WTC11 (cell line): ENCODE data around the gene ADAM19. TPM values are rescaled to one million over a fixed set of nuclear protein-coding genes. Genes with fewer than 3 reads are reported as not detected.

Source experiments
- ATAC-seq: fragments of 200-7000 bp; cut with Tn5 transposase; 2 replicates; pipeline ENCODE4 v1.10.0; 2021; ENCODE audit warnings: mild to moderate bottlenecking, moderate library complexity
- CTCF ChIA-PET: fragments of 300-600 bp; sonication (Branson Sonifier 250); formaldehyde crosslinking; loops from one replicate; lab custom pipeline; 2021; ENCODE audit warnings: antibody characterized with exemption; lab: Charles Lee
- POLR2A ChIA-PET: fragments of 350-600 bp; sonication (Branson Sonifier 250); formaldehyde crosslinking; loops from one replicate; lab custom pipeline; 2021; ENCODE audit warnings: antibody characterized with exemption; lab: Charles Lee
- DNase-seq: peaks from one replicate; pipeline ENCODE4 v3.0.0; 2021; ENCODE audit warnings: low spot score
- H3K27ac Mint-ChIP-seq: 2 replicates; pipeline ENCODE4 v1.8.0; 2021; ENCODE audit warnings: mixed read lengths
- H3K27me3 Mint-ChIP-seq: 2 replicates; pipeline ENCODE4 v1.8.0; 2021; ENCODE audit warnings: low read depth, mild to moderate bottlenecking, moderate library complexity, mixed read lengths
- H3K36me3 Mint-ChIP-seq: 2 replicates; pipeline ENCODE4 v1.8.0; 2021; ENCODE audit warnings: mixed read lengths
- H3K4me1 Mint-ChIP-seq: 2 replicates; pipeline ENCODE4 v1.8.0; 2022; ENCODE audit warnings: mixed read lengths
- H3K4me3 Mint-ChIP-seq: 2 replicates; pipeline ENCODE4 v1.8.0; 2021; ENCODE audit warnings: mild to moderate bottlenecking, moderate library complexity, mixed read lengths
- H3K9me3 Mint-ChIP-seq: 2 replicates; pipeline ENCODE4 v1.8.0; 2021; ENCODE audit warnings: mixed read lengths
- AFF4 ChIP-seq: sonication (generic); formaldehyde crosslinking; IDR thresholded peaks from 2 replicates; pipeline ENCODE4 v1.8.1; 2023; ENCODE audit warnings: mild to moderate bottlenecking, missing genetic modification reagents, borderline replicate concordance
- AR ChIP-seq: fragments of 250-450 bp; sonication (Bioruptor Pico); IDR thresholded peaks from 2 replicates; pipeline ENCODE4 v1.9.0; 2021; ENCODE audit warnings: mild to moderate bottlenecking
- ARID4B ChIP-seq: sonication (generic); formaldehyde crosslinking; IDR thresholded peaks from 2 replicates; pipeline ENCODE4 v1.8.0; 2023; ENCODE audit warnings: missing genetic modification reagents, mild to moderate bottlenecking, borderline replicate concordance
- EMX1 ChIP-seq: fragments of 250-450 bp; sonication (Bioruptor Pico); IDR thresholded peaks from 2 replicates; pipeline ENCODE4 v1.8.0; 2021; ENCODE audit warnings: mild to moderate bottlenecking
- ETV6 ChIP-seq: sonication (generic); formaldehyde crosslinking; IDR thresholded peaks from 2 replicates; pipeline ENCODE4 v1.8.1; 2022; ENCODE audit warnings: mild to moderate bottlenecking, missing genetic modification reagents
- FOXK1 ChIP-seq: sonication (generic); formaldehyde crosslinking; IDR thresholded peaks from 2 replicates; pipeline ENCODE4 v1.8.0; 2022; ENCODE audit warnings: mild to moderate bottlenecking, moderate library complexity, missing genetic modification reagents
- FOXP4 ChIP-seq: sonication (generic); formaldehyde crosslinking; IDR thresholded peaks from 2 replicates; pipeline ENCODE4 v1.8.0; 2022; ENCODE audit warnings: mild to moderate bottlenecking, missing genetic modification reagents
- GRHL2 ChIP-seq: fragments of 250-450 bp; sonication (Bioruptor Pico); IDR thresholded peaks from 2 replicates; pipeline ENCODE4 v1.8.0; 2022; ENCODE audit warnings: mild to moderate bottlenecking, moderate library complexity; ENCODE audit not compliant: insufficient replicate concordance, severe bottlenecking
- NFYB ChIP-seq: sonication (generic); formaldehyde crosslinking; conservative IDR thresholded peaks from 2 replicates; pipeline ENCODE4 v1.8.0; 2022; ENCODE audit warnings: low read depth, missing genetic modification reagents
- OVOL2 ChIP-seq: fragments of 250-450 bp; sonication (Bioruptor Pico); IDR thresholded peaks from 2 replicates; pipeline ENCODE4 v1.9.0; 2021; ENCODE audit warnings: mild to moderate bottlenecking, borderline replicate concordance
- ZMAT4 ChIP-seq: fragments of 250-450 bp; sonication (Bioruptor Pico); IDR thresholded peaks from 2 replicates; pipeline ENCODE4 v1.9.0; 2021; ENCODE audit warnings: mild to moderate bottlenecking
- ZNF138 ChIP-seq: sonication (generic); formaldehyde crosslinking; conservative IDR thresholded peaks from 2 replicates; pipeline ENCODE4 v1.8.1; 2022; ENCODE audit warnings: mild to moderate bottlenecking, moderate library complexity, missing genetic modification reagents
- ZNF232 ChIP-seq: sonication (generic); formaldehyde crosslinking; IDR thresholded peaks from 2 replicates; pipeline ENCODE4 v1.8.0; 2022; ENCODE audit warnings: mild to moderate bottlenecking, missing genetic modification reagents
- ZNF425 ChIP-seq: fragments of 250-450 bp; sonication (Bioruptor Pico); conservative IDR thresholded peaks from 2 replicates; pipeline ENCODE4 v1.9.0; 2021; ENCODE audit warnings: mild to moderate bottlenecking
- total RNA-seq: library from RNA; stranded (reverse); gene quantifications from 3 replicates; pipeline ENCODE4 v1.2.3, GENCODE V29; 2021

The ADAM19 gene
- total RNA-seq, 1 experiment from 2014 or later, result 28.6 TPM

- TF ChIP-seq AFF4 (CRISPR knock-in tag), result no peak
These were observed 20.9 kb upstream of the ADAM19 start (continued) for GRCh38 chr5:157596487-157596886.

- DNase-seq (no peak), ATAC-seq (no peak)
- H3K4me3 Mint-ChIP-seq, result no peak overlapping the region
- POLR2A ChIA-PET, result no interaction called here
- 0 out of 2 replicates have a peak, but pooled peaks cover 3% of the 10 kb centered on the region for H3K9me3 Mint-ChIP-seq
- CTCF ChIA-PET, result no interaction called here
- H3K27ac Mint-ChIP-seq, result no peak overlapping the region
- H3K27me3 Mint-ChIP-seq, result no peaks in the 10 kb centered on the region
- H3K4me1 Mint-ChIP-seq, result peaks cover 6% of the 10 kb centered on the region
- no peaks in the 10 kb centered on the region for H3K36me3 Mint-ChIP-seq
- TF ChIP-seq ZNF232, result no peak
- no peak for TF ChIP-seq AR
- TF ChIP-seq NFYB, result no peak
- TF ChIP-seq OVOL2 (CRISPR knock-in tag), result no peak
- no peak for TF ChIP-seq AFF4 (CRISPR knock-in tag)
- TF ChIP-seq FOXP4 (CRISPR knock-in tag), result no peak
- TF ChIP-seq FOXK1 (CRISPR knock-in tag), result no peak
- no peak for TF ChIP-seq GRHL2
- TF ChIP-seq ETV6 (CRISPR knock-in tag), result no peak
- TF ChIP-seq ZNF425 (CRISPR knock-in tag), result no peak
- TF ChIP-seq EMX1 (CRISPR knock-in tag), result no peak
- TF ChIP-seq ZMAT4, result no peak
- TF ChIP-seq ARID4B, result no peak
- no peak for TF ChIP-seq ZNF138 (CRISPR knock-in tag)
These were observed 19.3 kb upstream of the ADAM19 start for GRCh38 chr5:157594675-157595459.
